Peyer's patch (tissue), 4 donors: ENCODE results near the gene BBS4.
"Not testable (repeated sequence)": the region's sequence is repeated elsewhere in the genome, so short reads cannot be mapped to it uniquely, and the experiment has no call there.

Experiments used
- POLR2A ChIP-seq, 2 donors: fragments of 450-650 bp; IDR thresholded peaks; one replicate each; pipeline ENCODE4 v1.5.1; 2017; ENCODE audit warnings: antibody characterized with exemption in 2 of 2, mild to moderate bottlenecking in 2 of 2, moderate library complexity in 2 of 2
- TF ChIP-seq, protein P1 (sequence below), 6 experiments: fragments of 450-650 bp in 4 of 6; fragments of 200-600 bp in 2 of 6; sonication (generic) in 1 of 6; IDR thresholded peaks; one replicate each; pipeline ENCODE4 v1.5.1; 2017 to 2019; ENCODE audit warnings: antibody characterized with exemption in 6 of 6, mild to moderate bottlenecking in 3 of 6, moderate library complexity in 1 of 6

DNA sequence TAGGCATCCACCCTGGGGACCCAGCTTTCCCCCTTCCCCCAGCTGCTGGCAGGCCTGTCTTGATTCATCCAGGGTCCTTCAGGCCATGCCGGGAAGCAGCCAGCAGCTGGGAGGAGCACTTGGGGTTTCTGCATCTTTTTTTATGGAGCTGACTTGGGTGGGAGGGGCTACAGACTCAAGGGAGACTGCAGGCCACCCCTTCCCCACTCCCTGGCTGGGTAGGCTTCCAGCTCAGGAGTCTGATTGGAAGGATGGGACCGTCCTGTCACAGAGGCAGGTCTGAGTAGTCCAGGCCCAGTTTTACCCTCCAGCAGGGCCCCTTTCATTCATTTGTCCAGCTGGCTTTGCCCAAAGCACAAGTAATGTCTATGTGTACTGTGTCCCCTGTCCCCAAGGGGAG lies 43.7 kb upstream of the BBS4 start:
- TF ChIP-seq, protein P1, sequence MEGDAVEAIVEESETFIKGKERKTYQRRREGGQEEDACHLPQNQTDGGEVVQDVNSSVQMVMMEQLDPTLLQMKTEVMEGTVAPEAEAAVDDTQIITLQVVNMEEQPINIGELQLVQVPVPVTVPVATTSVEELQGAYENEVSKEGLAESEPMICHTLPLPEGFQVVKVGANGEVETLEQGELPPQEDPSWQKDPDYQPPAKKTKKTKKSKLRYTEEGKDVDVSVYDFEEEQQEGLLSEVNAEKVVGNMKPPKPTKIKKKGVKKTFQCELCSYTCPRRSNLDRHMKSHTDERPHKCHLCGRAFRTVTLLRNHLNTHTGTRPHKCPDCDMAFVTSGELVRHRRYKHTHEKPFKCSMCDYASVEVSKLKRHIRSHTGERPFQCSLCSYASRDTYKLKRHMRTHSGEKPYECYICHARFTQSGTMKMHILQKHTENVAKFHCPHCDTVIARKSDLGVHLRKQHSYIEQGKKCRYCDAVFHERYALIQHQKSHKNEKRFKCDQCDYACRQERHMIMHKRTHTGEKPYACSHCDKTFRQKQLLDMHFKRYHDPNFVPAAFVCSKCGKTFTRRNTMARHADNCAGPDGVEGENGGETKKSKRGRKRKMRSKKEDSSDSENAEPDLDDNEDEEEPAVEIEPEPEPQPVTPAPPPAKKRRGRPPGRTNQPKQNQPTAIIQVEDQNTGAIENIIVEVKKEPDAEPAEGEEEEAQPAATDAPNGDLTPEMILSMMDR (IDR thresholded peaks at IDR 0.05), result not testable (repeated sequence)
- TF ChIP-seq POLR2A (IDR thresholded peaks at IDR 0.05), result not testable (repeated sequence)
